ENCODE results near the gene ANKRD28. TPM values are rescaled to one million over a fixed set of nuclear protein-coding genes. Genes with fewer than 3 reads are reported as not detected.

The ANKRD28 gene
- total and polyA plus RNA-seq, 2 of the 4 experiments (the other 2 are of a cell fraction) = 52.6 to 211 TPM

DNA sequence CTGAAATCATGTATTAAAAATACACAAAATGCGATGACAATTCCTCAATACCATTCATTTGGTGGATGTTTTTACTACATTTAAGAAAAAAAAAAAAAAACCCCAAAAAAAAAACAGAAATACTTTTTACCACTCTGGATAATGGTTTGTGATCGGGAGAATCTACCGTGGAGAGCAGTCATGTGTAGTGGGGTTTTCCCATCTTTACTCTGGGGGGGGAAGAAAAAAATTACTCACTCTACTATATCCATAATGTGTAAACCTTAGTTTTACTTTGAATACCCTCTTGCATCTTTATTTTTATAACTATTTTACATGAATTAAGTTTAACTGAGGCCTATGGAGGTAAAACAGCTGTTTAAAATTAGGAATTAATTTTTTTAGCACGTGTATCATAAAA lies 83.3 kb downstream of the ANKRD28 start:
- H4K20me1 ChIP-seq (ENCODE audit: insufficient read depth, low read length) = no peaks in the 10 kb centered on the region
- no TSS peak for BruUV-seq (replicated peaks)
- no peaks in the 10 kb centered on the region for H3K27me3 ChIP-seq (ENCODE audit: control insufficient read depth, insufficient read depth, low read length)
- H4K91ac ChIP-seq (ENCODE audit: insufficient read depth, low read depth, low read length) = no peak overlapping the region
- H3K4ac ChIP-seq (ENCODE audit: low read depth, low read length) = no peak overlapping the region
- H2BK120ac ChIP-seq (ENCODE audit: low read depth, low read length) = no peak overlapping the region
- WGBS, 2 experiments (ENCODE audit: extremely low coverage in 2 of 2, insufficient read length in 1 of 2) = no CpG with 5 or more reads among the region's 4 CpGs
- H4K5ac ChIP-seq (ENCODE audit: low read depth, low read length) = no peak overlapping the region
- no peak overlapping the region for H2AK9ac ChIP-seq (replicated peaks; ENCODE audit: low read depth, low read length, poor library complexity)
- H3K4me2 ChIP-seq (ENCODE audit: low read depth, low read length) = no peak overlapping the region
- no peak overlapping the region for H2BK20ac ChIP-seq (ENCODE audit: low read depth, low read length)
- no peak overlapping the region for H3K4me3 ChIP-seq (ENCODE audit: insufficient read depth, low read depth, low read length)
- in situ Hi-C loops (cut with MboI; ENCODE audit: low sequenced_read_pairs) = no loop called here
- H2BK5ac ChIP-seq (ENCODE audit: low read depth, low read length, poor library complexity, severe bottlenecking) = no peak overlapping the region
- no peak overlapping the region for H4K8ac ChIP-seq (ENCODE audit: low read depth in 2 of 2, low read length in 2 of 2)
- H3K23ac ChIP-seq (ENCODE audit: low read depth, low read length) = no peak overlapping the region
- no peak overlapping the region for H2BK15ac ChIP-seq (ENCODE audit: low read depth, low read length)
- no peak overlapping the region for H3K27ac ChIP-seq (ENCODE audit: insufficient read depth, low read length)
- H2AK5ac ChIP-seq (ENCODE audit: low read depth, low read length) = no peak overlapping the region
- dilution Hi-C loops (cut with HindIII; ENCODE audit: low sequenced_read_pairs, unreplicated experiment) = no loop called here
- H3K9me3 ChIP-seq (ENCODE audit: control insufficient read depth, insufficient read depth, low read length) = no peaks in the 10 kb centered on the region
- no peak overlapping the region for H3K56ac ChIP-seq (ENCODE audit: extremely low read depth, insufficient read depth, low read length)
- H3K14ac ChIP-seq (replicated peaks; ENCODE audit: low read depth, low read length) = no peak overlapping the region
- CTCF ChIA-PET = interaction anchor here (0.8 to 2.6 kb wide), 2 partner anchors 9 to 22 kb away, joined by 3 to 12 read pairs; no protein-coding TSS in a partner anchor
- POLR2A ChIA-PET (ENCODE audit: unreplicated experiment) = no interaction called here
- no peak overlapping the region for H3K9ac ChIP-seq (ENCODE audit: low read depth, low read length)
- TF ChIP-seq CEBPB (IDR thresholded peaks at IDR 0.05; ENCODE audit: low read depth, low read length) (no peak), RFX5 (IDR thresholded peaks at IDR 0.05; ENCODE audit: low read depth, low read length) (no peak), MAFK (IDR thresholded peaks at IDR 0.05; ENCODE audit: low read depth, low read length) (no peak), RAD21 (IDR thresholded peaks at IDR 0.05; ENCODE audit: low read length) (no peak), NFE2L2 (IDR thresholded peaks at IDR 0.05; ENCODE audit: low read depth, low read length) (no peak), RCOR1 (IDR thresholded peaks at IDR 0.05; ENCODE audit: insufficient replicate concordance, low read length) (no peak), POLR2A (IDR thresholded peaks at IDR 0.05; ENCODE audit: low read depth, low read length) (no peak)
- TF ChIP-seq, protein P1, sequence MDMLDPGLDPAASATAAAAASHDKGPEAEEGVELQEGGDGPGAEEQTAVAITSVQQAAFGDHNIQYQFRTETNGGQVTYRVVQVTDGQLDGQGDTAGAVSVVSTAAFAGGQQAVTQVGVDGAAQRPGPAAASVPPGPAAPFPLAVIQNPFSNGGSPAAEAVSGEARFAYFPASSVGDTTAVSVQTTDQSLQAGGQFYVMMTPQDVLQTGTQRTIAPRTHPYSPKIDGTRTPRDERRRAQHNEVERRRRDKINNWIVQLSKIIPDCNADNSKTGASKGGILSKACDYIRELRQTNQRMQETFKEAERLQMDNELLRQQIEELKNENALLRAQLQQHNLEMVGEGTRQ (IDR thresholded peaks at IDR 0.05; ENCODE audit: low read depth, low read length) = no peak
- TF ChIP-seq, protein P2, sequence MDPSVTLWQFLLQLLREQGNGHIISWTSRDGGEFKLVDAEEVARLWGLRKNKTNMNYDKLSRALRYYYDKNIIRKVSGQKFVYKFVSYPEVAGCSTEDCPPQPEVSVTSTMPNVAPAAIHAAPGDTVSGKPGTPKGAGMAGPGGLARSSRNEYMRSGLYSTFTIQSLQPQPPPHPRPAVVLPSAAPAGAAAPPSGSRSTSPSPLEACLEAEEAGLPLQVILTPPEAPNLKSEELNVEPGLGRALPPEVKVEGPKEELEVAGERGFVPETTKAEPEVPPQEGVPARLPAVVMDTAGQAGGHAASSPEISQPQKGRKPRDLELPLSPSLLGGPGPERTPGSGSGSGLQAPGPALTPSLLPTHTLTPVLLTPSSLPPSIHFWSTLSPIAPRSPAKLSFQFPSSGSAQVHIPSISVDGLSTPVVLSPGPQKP (IDR thresholded peaks at IDR 0.05; ENCODE audit: borderline replicate concordance, low read depth, low read length) = no peak
- TF ChIP-seq, protein P3, sequence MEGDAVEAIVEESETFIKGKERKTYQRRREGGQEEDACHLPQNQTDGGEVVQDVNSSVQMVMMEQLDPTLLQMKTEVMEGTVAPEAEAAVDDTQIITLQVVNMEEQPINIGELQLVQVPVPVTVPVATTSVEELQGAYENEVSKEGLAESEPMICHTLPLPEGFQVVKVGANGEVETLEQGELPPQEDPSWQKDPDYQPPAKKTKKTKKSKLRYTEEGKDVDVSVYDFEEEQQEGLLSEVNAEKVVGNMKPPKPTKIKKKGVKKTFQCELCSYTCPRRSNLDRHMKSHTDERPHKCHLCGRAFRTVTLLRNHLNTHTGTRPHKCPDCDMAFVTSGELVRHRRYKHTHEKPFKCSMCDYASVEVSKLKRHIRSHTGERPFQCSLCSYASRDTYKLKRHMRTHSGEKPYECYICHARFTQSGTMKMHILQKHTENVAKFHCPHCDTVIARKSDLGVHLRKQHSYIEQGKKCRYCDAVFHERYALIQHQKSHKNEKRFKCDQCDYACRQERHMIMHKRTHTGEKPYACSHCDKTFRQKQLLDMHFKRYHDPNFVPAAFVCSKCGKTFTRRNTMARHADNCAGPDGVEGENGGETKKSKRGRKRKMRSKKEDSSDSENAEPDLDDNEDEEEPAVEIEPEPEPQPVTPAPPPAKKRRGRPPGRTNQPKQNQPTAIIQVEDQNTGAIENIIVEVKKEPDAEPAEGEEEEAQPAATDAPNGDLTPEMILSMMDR (conservative IDR thresholded peaks at IDR 0.05; ENCODE audit: low read depth, low read length) = no peak
- DNase-seq (no peak), ATAC-seq (ENCODE audit: low read depth) (no peak)
- peaks cover 2% of the 10 kb centered on the region; the same call in 1 of the 2 replicates for H3K4me1 ChIP-seq (ENCODE audit: control insufficient read depth, insufficient read depth, low read length)
- 0 out of 2 replicates have a peak, but pooled peaks cover 5% of the 10 kb centered on the region for H3K9me1 ChIP-seq (ENCODE audit: insufficient read depth, low read length)
- no peak overlapping the region for H2AFZ ChIP-seq (replicated peaks; ENCODE audit: low read length, poor library complexity)
- intact Hi-C loops (cut with micrococcal nuclease) = no loop called here
- H3K79me1 ChIP-seq (ENCODE audit: low read depth in 1 of 2, low read length in 2 of 2) = peaks cover 27 to 45% of the 10 kb centered on the region in 2 experiments
- peaks cover 22% of the 10 kb centered on the region for H3K36me3 ChIP-seq (ENCODE audit: control insufficient read depth, insufficient read depth, low read length)
- H3K18ac ChIP-seq (ENCODE audit: low read depth, low read length) = no peak overlapping the region

All from IMR-90 (cell line).